Astrocyte (in vitro differentiated cells and primary cell): ENCODE results near the gene MIPOL1.

Experiments used
- EZH2 ChIP-seq: IDR thresholded peaks from 2 replicates; pipeline ENCODE4 v1.6.1; 2012; ENCODE audit warnings: mild to moderate bottlenecking, low read length, inconsistent platforms; ENCODE audit not compliant: insufficient read depth
- TF ChIP-seq, protein P1 (sequence below): IDR thresholded peaks from 2 replicates; pipeline ENCODE4 v1.5.1; 2011; ENCODE audit warnings: low read depth, mild to moderate bottlenecking, inconsistent platforms, low read length, moderate library complexity; ENCODE audit not compliant: insufficient read depth

DNA sequence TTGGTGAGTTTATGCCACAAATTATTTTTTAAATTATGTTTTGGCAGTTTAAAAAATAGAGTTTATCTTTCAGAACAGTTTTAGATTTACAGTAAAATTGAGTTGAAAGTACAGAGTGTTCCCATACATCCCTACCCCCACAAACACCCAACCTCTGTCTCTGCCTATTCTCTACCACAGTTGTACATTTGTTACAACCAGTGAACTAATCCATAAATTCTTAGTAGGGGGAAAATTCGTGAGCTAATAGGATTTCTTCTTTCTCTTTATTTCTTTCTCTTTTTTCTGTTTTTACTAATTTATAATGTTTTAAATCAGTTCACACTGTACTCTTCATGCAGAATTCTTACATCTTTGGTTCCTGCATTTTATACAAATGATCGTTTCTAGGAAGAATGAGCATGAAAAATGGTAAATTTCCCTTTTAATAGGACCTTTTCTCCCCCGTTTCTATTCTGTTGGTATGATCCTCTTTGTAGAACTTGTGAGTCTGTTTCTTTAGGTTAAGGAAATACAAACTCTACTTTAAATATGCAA, 56.7 kb downstream of the MIPOL1 start:
- TF ChIP-seq, protein P1, sequence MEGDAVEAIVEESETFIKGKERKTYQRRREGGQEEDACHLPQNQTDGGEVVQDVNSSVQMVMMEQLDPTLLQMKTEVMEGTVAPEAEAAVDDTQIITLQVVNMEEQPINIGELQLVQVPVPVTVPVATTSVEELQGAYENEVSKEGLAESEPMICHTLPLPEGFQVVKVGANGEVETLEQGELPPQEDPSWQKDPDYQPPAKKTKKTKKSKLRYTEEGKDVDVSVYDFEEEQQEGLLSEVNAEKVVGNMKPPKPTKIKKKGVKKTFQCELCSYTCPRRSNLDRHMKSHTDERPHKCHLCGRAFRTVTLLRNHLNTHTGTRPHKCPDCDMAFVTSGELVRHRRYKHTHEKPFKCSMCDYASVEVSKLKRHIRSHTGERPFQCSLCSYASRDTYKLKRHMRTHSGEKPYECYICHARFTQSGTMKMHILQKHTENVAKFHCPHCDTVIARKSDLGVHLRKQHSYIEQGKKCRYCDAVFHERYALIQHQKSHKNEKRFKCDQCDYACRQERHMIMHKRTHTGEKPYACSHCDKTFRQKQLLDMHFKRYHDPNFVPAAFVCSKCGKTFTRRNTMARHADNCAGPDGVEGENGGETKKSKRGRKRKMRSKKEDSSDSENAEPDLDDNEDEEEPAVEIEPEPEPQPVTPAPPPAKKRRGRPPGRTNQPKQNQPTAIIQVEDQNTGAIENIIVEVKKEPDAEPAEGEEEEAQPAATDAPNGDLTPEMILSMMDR: no peak
- TF ChIP-seq EZH2: no peak
